Right atrium auricular region (tissue), 2 donors: ENCODE data around the gene CEP72. TPM values are rescaled to one million over a fixed set of nuclear protein-coding genes. Genes with fewer than 3 reads are reported as not detected.

Source experiments
- DNase-seq: peaks from one replicate; pipeline ENCODE4 v3.0.0-alpha.2; 2019; ENCODE audit warnings: low spot score
- H3K27ac ChIP-seq, 2 donors: fragments of 200-600 bp; sonication (generic); 1 replicate in 1 of 2; 2 replicates in 1 of 2; pipeline ENCODE4 v1.5.1; 2016 to 2019
- H3K27me3 ChIP-seq, 2 donors: fragments of 200-600 bp; sonication (generic); one replicate each; pipeline versions ENCODE4 v1.5.1 to v1.6.0; 2017 to 2019
- H3K36me3 ChIP-seq: fragments of 200-600 bp; sonication (generic); one replicate; pipeline ENCODE4 v1.5.1; 2016
- H3K4me1 ChIP-seq, 2 donors: fragments of 200-600 bp; sonication (generic); one replicate each; pipeline versions ENCODE4 v1.5.1 to v1.6.0; 2017 to 2019
- H3K4me3 ChIP-seq, 2 donors: fragments of 200-600 bp; sonication (generic); 1 replicate in 1 of 2; 2 replicates in 1 of 2; pipeline ENCODE4 v1.5.1; 2017 to 2019; ENCODE audit warnings: mild to moderate bottlenecking in 1 of 2, moderate library complexity in 1 of 2
- H3K9me3 ChIP-seq, 2 donors: fragments of 200-600 bp; sonication (generic); one replicate each; pipeline ENCODE4 v1.5.1; 2019
- total RNA-seq, 2 donors: library from RNA; depleted of rRNA; stranded (reverse); fragments of >200 nt; gene quantifications; one replicate each; pipeline ENCODE4 v1.1.0, GENCODE V29; 2016
- TF ChIP-seq, protein P1 (sequence below), 2 donors: fragments of 200-600 bp; sonication (generic); IDR thresholded peaks; one replicate each; pipeline ENCODE4 v1.5.1; 2019; ENCODE audit warnings: antibody characterized with exemption in 2 of 2

Gene CEP72
- total RNA-seq, 2 donors from 2014 or later, result 0.41 to 1.0 TPM

DNA sequence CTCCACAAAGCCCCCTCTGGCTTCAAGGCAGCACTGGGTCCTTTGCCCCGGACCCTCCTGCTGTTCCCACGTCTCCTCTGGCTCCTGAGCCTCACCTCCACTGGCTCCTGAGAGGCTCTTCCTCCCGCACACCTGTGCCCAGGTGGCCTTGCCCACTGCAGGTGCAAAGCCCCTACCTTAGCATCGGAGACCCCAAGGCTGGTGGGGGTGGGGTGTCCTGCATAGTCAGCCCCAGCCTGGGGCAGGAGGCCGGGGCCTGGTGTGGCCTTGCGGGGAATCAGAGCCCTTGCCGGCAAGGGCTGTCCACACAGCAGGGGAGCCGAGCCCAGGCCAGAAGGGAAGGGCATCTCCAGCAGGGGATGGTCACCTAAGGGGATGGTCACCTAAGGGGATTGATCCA lies 41.3 kb upstream of the CEP72 start:
- DNase-seq, result no peak
- H3K4me3 ChIP-seq, result no peak overlapping the region
- TF ChIP-seq, protein P1, sequence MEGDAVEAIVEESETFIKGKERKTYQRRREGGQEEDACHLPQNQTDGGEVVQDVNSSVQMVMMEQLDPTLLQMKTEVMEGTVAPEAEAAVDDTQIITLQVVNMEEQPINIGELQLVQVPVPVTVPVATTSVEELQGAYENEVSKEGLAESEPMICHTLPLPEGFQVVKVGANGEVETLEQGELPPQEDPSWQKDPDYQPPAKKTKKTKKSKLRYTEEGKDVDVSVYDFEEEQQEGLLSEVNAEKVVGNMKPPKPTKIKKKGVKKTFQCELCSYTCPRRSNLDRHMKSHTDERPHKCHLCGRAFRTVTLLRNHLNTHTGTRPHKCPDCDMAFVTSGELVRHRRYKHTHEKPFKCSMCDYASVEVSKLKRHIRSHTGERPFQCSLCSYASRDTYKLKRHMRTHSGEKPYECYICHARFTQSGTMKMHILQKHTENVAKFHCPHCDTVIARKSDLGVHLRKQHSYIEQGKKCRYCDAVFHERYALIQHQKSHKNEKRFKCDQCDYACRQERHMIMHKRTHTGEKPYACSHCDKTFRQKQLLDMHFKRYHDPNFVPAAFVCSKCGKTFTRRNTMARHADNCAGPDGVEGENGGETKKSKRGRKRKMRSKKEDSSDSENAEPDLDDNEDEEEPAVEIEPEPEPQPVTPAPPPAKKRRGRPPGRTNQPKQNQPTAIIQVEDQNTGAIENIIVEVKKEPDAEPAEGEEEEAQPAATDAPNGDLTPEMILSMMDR (IDR thresholded peaks at IDR 0.05), result no peak
- no peak overlapping the region for H3K27ac ChIP-seq
- H3K4me1 ChIP-seq, result no peaks in the 10 kb centered on the region
- H3K36me3 ChIP-seq, result no peaks in the 10 kb centered on the region
- peaks cover 0 to 1% of the 10 kb centered on the region in 2 donors for H3K27me3 ChIP-seq
- H3K9me3 ChIP-seq, result peaks cover 0 to 13% of the 10 kb centered on the region in 2 donors

GRCh38 chr5:571791-572190 lies 40.3 kb upstream of the CEP72 start:
- Histone ChIP-seq H3K4me1 (no peaks in the 10 kb centered on the region), H3K36me3 (no peaks in the 10 kb centered on the region), H3K4me3 (no peak overlapping the region), H3K27ac (no peak overlapping the region), H3K9me3 (peaks cover 0 to 18% of the 10 kb centered on the region in 2 donors), H3K27me3 (no peaks in the 10 kb centered on the region)
- no peak for DNase-seq
- TF ChIP-seq, protein P1 (IDR thresholded peaks at IDR 0.05), result no peak

- TF ChIP-seq, protein P1 (IDR thresholded peaks at IDR 0.05), result no peak
- no peak overlapping the region for H3K27ac ChIP-seq
- H3K4me1 ChIP-seq, result no peaks in the 10 kb centered on the region
- no peak overlapping the region for H3K4me3 ChIP-seq
- no peaks in the 10 kb centered on the region for H3K36me3 ChIP-seq
- DNase-seq, result peak; percentile 16
- H3K27me3 ChIP-seq, result no peaks in the 10 kb centered on the region
- H3K9me3 ChIP-seq, result peaks cover 0 to 24% of the 10 kb centered on the region in 2 donors
These were observed 39.6 kb upstream of the CEP72 start for GRCh38 chr5:572398-573019.

- DNase-seq, result peak; percentile 7
- Histone ChIP-seq H3K27ac (no peak overlapping the region), H3K4me3 (no peak overlapping the region), H3K36me3 (no peaks in the 10 kb centered on the region), H3K27me3 (no peaks in the 10 kb centered on the region), H3K9me3 (peaks cover 0 to 30% of the 10 kb centered on the region in 2 donors), H3K4me1 (no peaks in the 10 kb centered on the region)
- TF ChIP-seq, protein P1 (IDR thresholded peaks at IDR 0.05), result no peak
These were observed 38.9 kb upstream of the CEP72 start for GRCh38 chr5:573206-573605.

- Histone ChIP-seq H3K4me3 (no peak overlapping the region), H3K27me3 (no peaks in the 10 kb centered on the region)
These were observed 38.2 kb upstream of the CEP72 start for GRCh38 chr5:573976-574375.

More at GRCh38 chr5:573976-574375, 38.2 kb upstream of the CEP72 start:
- no peak overlapping the region for H3K27ac ChIP-seq
- H3K36me3 ChIP-seq, result no peaks in the 10 kb centered on the region
- peak; percentile 30 for DNase-seq
- peaks cover 0 to 36% of the 10 kb centered on the region in 2 donors for H3K9me3 ChIP-seq
- TF ChIP-seq, protein P1 (IDR thresholded peaks at IDR 0.05), result no peak
- no peaks in the 10 kb centered on the region for H3K4me1 ChIP-seq
